Measurements from ENCODE around the gene SP7. TPM values are rescaled to one million over a fixed set of nuclear protein-coding genes. Genes with fewer than 3 reads are reported as not detected.

The SP7 gene
- total RNA-seq, 1 experiment from 2014 or later = not detected

DNA sequence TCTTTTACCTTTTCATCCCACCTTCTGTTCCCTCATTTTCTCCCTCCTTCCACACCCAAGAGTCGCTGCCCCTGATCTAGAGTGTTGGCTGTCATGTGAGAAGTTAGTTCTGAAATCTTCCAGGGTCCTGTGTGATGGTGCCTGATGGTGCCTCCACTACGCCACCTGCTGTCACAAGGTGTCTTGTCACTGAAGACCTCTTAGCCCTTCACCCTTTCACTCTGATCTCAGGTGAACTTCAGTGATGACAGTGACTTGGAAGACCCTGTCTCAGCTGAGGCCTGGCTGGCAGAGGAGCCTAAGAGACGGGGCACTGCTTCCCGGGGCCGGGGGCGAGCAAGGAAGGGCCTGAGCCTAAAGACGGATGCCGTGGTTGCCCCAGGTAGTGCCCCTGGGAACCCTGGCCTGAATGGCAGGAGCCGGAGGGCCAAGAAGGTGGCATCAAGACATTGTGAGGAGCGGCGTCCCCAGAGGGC lies 48.4 kb downstream of the SP7 start:
- no peaks in the 10 kb centered on the region for H3K27me3 ChIP-seq (ENCODE audit: insufficient read depth, low read length)
- no peak overlapping the region for H3K23ac ChIP-seq (ENCODE audit: insufficient read length, low read depth, low read length)
- no peak overlapping the region for H3K56ac ChIP-seq (ENCODE audit: insufficient read length, low read depth, low read length)
- no peak overlapping the region for H2BK12ac ChIP-seq (ENCODE audit: insufficient read length, low read depth, low read length)
- no peak overlapping the region for H2BK120ac ChIP-seq (ENCODE audit: low read depth, low read length, poor library complexity, severe bottlenecking)
- TF ChIP-seq CTCF (conservative IDR thresholded peaks at IDR 0.05) = peak; percentile 80
- H2BK5ac ChIP-seq (ENCODE audit: insufficient read length, low read length) = no peak overlapping the region
- no peaks in the 10 kb centered on the region for H3K79me2 ChIP-seq (ENCODE audit: insufficient read depth, low read length)
- H3K4me2 ChIP-seq (ENCODE audit: insufficient read depth, insufficient read length, low read length) = no peak overlapping the region
- peak overlapping the region in 2 of 3 experiments; percentile 12 to 53; a peak in 3 of 7 replicates for H3K27ac Mint-ChIP-seq
- H4K20me1 ChIP-seq (ENCODE audit: control insufficient read depth, insufficient read depth, insufficient read length) = no peaks in the 10 kb centered on the region
- no peaks in the 10 kb centered on the region for H3K79me1 ChIP-seq (ENCODE audit: insufficient read depth, low read depth, low read length, poor library complexity, severe bottlenecking)
- H3K9me3 ChIP-seq (ENCODE audit: control insufficient read depth, low read depth, low read length) = no peaks in the 10 kb centered on the region
- H4K91ac ChIP-seq (ENCODE audit: insufficient read length, low read depth, low read length) = no peak overlapping the region
- no peak overlapping the region for H3K4ac ChIP-seq (ENCODE audit: low read depth, low read length)
- H3K23me2 ChIP-seq (ENCODE audit: insufficient read length, low read depth, low read length, poor library complexity, severe bottlenecking) = no peaks in the 10 kb centered on the region
- no peaks in the 10 kb centered on the region for H3K4me1 ChIP-seq (ENCODE audit: insufficient read depth, low read length)
- no peak overlapping the region for H3K27ac ChIP-seq (ENCODE audit: insufficient read length, low read depth, low read length)
- H2BK20ac ChIP-seq (ENCODE audit: low read depth, low read length, poor library complexity, severe bottlenecking) = no peak overlapping the region
- no peak overlapping the region for H2BK15ac ChIP-seq (ENCODE audit: low read depth, low read length)
- peak; percentile 77 for DNase-seq
- no peaks in the 10 kb centered on the region for H3K4me1 Mint-ChIP-seq
- no peaks in the 10 kb centered on the region; the same call in 1 of the 2 replicates for H3K27me3 Mint-ChIP-seq (ENCODE audit: low read depth)
- WGBS (ENCODE audit: extremely low coverage, insufficient read length, low lambda C conversion rate) = no CpG with 5 or more reads among the region's 11 CpGs
- H3K9me3 Mint-ChIP-seq = no peaks in the 10 kb centered on the region
- no peak overlapping the region for H3K18ac ChIP-seq (ENCODE audit: insufficient read length, low read depth, low read length)
- peak overlapping the region in 1 of 2 experiments; percentile 1; a peak in 1 of 5 replicates for H3K4me3 Mint-ChIP-seq
- H4K5ac ChIP-seq (ENCODE audit: insufficient read length, low read depth, low read length) = no peak overlapping the region
- no peak overlapping the region for H3K9ac ChIP-seq (ENCODE audit: extremely low read depth, insufficient read length, low read length)
- H3T11ph ChIP-seq (ENCODE audit: low read length) = no peak overlapping the region
- H2AK5ac ChIP-seq (ENCODE audit: insufficient read length, low read length) = no peak overlapping the region
- H3K14ac ChIP-seq (ENCODE audit: insufficient read depth, low read length) = no peak overlapping the region
- peaks cover 47 to 77% (median 73%) of the 10 kb centered on the region in 3 experiments for H3K36me3 Mint-ChIP-seq (ENCODE audit: insufficient read depth in 1 of 3, low read depth in 3 of 3)
- no peak overlapping the region for H4K8ac ChIP-seq (replicated peaks; ENCODE audit: insufficient read length, low read depth, low read length)
- H2AFZ ChIP-seq (ENCODE audit: low read length) = no peak overlapping the region
